ENCODE results near the gene INTS13.
"Not testable (repeated sequence)": the region's sequence is repeated elsewhere in the genome, so short reads cannot be mapped to it uniquely, and the experiment has no call there.

INTS13 gene

DNA sequence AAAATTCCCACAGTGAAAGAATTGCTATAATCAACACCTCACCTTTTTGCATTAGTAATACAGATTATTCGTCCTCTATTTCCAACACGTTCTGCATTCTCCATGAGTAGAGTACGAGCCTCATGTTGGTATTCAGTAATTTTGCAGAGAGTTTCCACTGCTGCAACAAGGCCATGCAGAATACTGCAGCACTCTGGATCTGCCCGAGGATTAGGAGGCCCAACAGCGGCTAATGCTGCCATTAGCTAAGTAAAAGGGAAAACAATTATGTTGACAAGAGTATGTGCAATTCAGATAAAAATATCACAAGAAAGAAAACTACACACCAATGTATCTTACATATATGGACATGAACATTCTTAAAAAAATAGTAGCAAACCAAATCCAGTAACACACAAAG is 9.1 kb downstream of the INTS13 start:
- no peak for DNase-seq
- H3K36me3 ChIP-seq = peaks cover 40% of the 10 kb centered on the region
- H3K9me3 ChIP-seq = no peaks in the 10 kb centered on the region
- no peaks in the 10 kb centered on the region for H3K4me1 ChIP-seq
- H3K27me3 ChIP-seq = no peaks in the 10 kb centered on the region
- H3K4me3 ChIP-seq (ENCODE audit: low read depth, low read length) = no peak overlapping the region
- TF ChIP-seq, protein P1, sequence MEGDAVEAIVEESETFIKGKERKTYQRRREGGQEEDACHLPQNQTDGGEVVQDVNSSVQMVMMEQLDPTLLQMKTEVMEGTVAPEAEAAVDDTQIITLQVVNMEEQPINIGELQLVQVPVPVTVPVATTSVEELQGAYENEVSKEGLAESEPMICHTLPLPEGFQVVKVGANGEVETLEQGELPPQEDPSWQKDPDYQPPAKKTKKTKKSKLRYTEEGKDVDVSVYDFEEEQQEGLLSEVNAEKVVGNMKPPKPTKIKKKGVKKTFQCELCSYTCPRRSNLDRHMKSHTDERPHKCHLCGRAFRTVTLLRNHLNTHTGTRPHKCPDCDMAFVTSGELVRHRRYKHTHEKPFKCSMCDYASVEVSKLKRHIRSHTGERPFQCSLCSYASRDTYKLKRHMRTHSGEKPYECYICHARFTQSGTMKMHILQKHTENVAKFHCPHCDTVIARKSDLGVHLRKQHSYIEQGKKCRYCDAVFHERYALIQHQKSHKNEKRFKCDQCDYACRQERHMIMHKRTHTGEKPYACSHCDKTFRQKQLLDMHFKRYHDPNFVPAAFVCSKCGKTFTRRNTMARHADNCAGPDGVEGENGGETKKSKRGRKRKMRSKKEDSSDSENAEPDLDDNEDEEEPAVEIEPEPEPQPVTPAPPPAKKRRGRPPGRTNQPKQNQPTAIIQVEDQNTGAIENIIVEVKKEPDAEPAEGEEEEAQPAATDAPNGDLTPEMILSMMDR (IDR thresholded peaks at IDR 0.05; ENCODE audit: low read depth, low read length) = no peak

DNA sequence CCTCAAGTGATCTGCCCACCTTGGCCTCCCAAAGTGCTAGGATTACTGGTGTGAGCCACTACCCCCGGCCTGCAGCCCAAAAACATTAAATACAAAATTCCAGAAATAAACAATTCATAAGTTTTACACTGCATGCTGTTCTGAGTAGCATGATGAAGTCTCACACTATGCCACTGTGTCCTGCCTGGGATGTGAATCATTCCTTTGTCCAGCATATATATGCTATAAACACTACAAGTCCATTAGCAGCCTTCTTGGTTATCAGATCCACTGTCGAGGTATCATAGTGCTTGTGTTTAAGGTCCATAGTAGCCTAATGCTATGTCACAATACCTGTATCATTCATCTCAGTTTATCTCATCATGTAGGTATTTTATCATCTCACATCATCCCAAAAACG is 15.9 kb downstream of the INTS13 start:
- TF ChIP-seq, protein P1 (IDR thresholded peaks at IDR 0.05; ENCODE audit: low read depth, low read length) = no peak
- Histone ChIP-seq H3K4me3 (ENCODE audit: low read depth, low read length) (no peak overlapping the region), H3K9me3 (no peaks in the 10 kb centered on the region), H3K36me3 (peaks cover 27% of the 10 kb centered on the region), H3K27me3 (no peaks in the 10 kb centered on the region), H3K4me1 (no peaks in the 10 kb centered on the region)
- no peak for DNase-seq

DNA sequence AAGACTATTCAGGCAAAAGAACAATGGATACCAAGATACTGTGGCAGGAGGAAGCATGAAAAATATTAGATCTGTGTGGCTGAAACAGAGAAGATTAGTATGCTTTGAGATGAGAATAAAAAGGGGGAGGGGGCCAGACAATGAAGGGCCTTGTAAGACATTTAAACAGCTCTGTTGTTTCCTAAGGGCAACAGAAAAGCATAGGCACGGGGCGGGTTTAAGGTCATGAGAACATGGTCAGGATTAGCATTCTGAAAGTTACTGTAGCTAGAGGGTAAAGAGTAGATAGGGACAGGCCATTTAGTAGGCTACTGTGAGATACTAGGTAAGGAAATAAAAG is 18.6 kb downstream of the INTS13 start:
- H3K9me3 ChIP-seq = no peaks in the 10 kb centered on the region
- DNase-seq = no peak

DNA sequence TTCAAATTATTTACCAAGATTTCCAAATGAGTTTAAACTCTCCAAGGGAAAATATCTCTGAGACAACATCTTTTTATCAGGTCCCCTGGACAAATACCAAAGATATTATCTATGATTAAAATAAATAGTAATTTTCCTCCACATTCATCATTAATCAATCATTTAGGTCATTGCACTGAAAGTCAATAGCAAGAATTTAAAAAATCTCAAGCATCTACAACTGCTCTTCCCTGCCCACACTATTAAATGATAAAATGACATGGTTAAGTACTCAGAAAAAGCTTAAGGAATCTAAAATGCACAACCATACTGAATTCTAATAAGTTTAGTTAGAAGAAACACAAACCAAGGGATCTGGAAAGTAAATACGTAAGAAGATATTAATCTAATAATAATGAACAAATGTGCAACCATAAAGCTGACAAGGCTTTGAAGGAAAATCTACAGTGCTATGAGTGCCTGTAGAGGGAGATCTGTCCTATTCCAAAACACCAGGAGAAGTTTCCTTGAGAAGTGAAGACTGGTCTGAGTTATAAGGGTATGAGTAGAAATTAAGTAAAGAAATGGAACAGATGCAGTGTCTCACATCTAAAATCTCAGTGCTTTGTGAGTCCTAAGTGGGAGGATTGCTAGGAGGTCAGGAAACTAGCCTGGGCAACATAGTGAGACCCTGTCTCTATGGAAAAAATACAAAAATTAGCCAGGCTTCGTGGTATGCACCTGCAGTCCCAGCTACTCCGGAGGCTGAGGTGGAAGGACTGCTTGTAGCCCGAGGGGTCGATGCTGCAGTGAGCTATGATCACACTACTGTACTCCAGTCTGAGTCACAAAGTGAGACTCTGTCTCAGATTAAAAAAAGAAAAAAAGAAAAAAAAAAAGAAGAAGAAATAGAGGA is 19.2 kb downstream of the INTS13 start:
- Histone ChIP-seq H3K9me3 (no peaks in the 10 kb centered on the region), H3K27me3 (no peaks in the 10 kb centered on the region), H3K4me1 (no peaks in the 10 kb centered on the region), H3K36me3 (peaks cover 18% of the 10 kb centered on the region), H3K4me3 (ENCODE audit: low read depth, low read length) (no peak overlapping the region)
- TF ChIP-seq, protein P1 (IDR thresholded peaks at IDR 0.05; ENCODE audit: low read depth, low read length) = peak; percentile 5; the same call in 1 of the 2 replicates
- DNase-seq = no peak

More for the DNA sequence above, 18.6 kb downstream of the INTS13 start:
- Histone ChIP-seq H3K4me1 (no peaks in the 10 kb centered on the region), H3K36me3 (peaks cover 21% of the 10 kb centered on the region), H3K27me3 (no peaks in the 10 kb centered on the region), H3K4me3 (ENCODE audit: low read depth, low read length) (no peak overlapping the region)
- TF ChIP-seq, protein P1 (IDR thresholded peaks at IDR 0.05; ENCODE audit: low read depth, low read length) = no peak

DNA sequence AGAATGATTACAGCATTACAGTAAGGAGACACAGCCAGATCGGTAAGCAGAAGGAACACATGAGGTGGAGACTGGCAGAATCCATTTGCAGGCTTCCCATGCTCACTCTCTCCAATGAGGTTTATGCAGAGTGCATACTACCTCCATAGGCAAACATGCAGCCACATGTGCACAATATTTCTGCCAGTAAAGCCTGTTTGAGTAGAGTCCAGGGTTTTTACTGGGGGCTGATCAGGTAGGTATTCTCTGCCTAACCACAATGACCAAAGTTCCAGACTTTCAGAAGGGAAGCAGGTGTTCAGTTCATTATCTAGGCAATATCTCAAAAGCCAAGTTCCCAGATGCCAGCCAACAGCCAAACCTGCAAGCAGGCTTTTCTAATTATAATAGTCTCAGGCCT is 31.1 kb downstream of the INTS13 start:
- Histone ChIP-seq H3K9me3 (no peaks in the 10 kb centered on the region), H3K4me1 (peaks cover 11% of the 10 kb centered on the region), H3K36me3 (peaks cover 25% of the 10 kb centered on the region), H3K27me3 (no peaks in the 10 kb centered on the region), H3K4me3 (ENCODE audit: low read depth, low read length) (no peak overlapping the region)
- peak; percentile 38 for DNase-seq
- TF ChIP-seq, protein P1 (IDR thresholded peaks at IDR 0.05; ENCODE audit: low read depth, low read length) = no peak

DNA sequence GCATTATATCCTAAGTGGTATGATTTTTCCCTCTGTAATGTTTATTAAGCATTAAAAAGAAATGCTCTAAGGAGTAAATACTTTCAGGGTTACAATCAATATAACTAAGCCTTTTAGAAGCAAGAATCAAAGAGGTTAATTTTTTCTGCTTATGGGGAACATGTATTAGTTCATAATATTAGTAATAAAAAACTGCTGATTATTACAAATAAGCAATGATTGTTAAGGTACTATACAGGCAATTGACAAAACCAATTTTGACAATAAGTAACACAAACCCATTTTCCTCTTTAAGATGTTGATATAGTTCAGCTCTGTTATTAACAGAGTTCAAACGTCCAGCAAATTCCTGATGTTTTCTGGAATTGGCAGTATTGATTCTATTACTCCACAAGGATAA is 31.8 kb downstream of the INTS13 start:
- Histone ChIP-seq H3K36me3 (peaks cover 20% of the 10 kb centered on the region), H3K4me1 (peaks cover 11% of the 10 kb centered on the region)
- TF ChIP-seq, protein P1 (IDR thresholded peaks at IDR 0.05; ENCODE audit: low read depth, low read length) = no peak

DNA sequence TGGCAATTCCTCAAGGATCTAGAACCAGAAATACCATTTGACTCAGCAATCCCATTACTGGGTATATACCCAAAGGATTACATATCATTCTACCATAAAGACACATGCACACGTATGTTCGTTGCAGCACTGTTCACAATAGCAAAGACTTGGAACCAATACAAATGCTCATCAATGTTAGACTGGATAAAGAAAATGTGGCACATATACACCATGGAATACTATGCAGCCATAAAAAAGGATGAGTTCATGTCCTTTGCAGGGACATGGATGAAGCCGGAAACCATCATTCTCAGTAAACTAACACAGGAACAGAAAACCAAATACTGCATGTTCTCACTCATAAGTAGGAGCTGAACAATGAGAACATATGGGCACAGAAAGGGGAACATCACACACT is 34.4 kb downstream of the INTS13 start:
- not testable (repeated sequence) for H3K4me3 ChIP-seq (ENCODE audit: low read depth, low read length); H3K27me3 ChIP-seq; DNase-seq; H3K9me3 ChIP-seq
- Histone ChIP-seq H3K36me3 (peaks cover 11% of the 10 kb centered on the region), H3K4me1 (peaks cover 11% of the 10 kb centered on the region)

More for the DNA sequence above, 31.8 kb downstream of the INTS13 start:
- H3K27me3 ChIP-seq = no peaks in the 10 kb centered on the region
- H3K9me3 ChIP-seq = no peaks in the 10 kb centered on the region
- DNase-seq = no peak
- H3K4me3 ChIP-seq (ENCODE audit: low read depth, low read length) = no peak overlapping the region
